ENCODE measurements around the gene FRG2B. TPM values are rescaled to one million over a fixed set of nuclear protein-coding genes. Genes with fewer than 3 reads are reported as not detected.

FRG2B gene
- total RNA-seq, 1 donor from 2014 or later, result not detected

Other genes starting within 250 kb of the FRG2B start
- 12.7 TPM for gene PAOX, start 247.5 kb downstream of the FRG2B start, total RNA-seq (ENCODE audit: unreplicated experiment)
- 76.4 TPM for gene MTG1, start 232.6 kb downstream of the FRG2B start, total RNA-seq (ENCODE audit: unreplicated experiment)
- gene SPRN, start 202.2 kb downstream of the FRG2B start, total RNA-seq (ENCODE audit: unreplicated experiment), result 2.0 TPM
- 3.8 TPM for gene SCART1, start 172.8 kb downstream of the FRG2B start, total RNA-seq (ENCODE audit: unreplicated experiment)
- gene CYP2E1, start 99.4 kb downstream of the FRG2B start, total RNA-seq (ENCODE audit: unreplicated experiment), result 7.1 TPM
- 0.78 TPM for gene SYCE1, start 61.2 kb downstream of the FRG2B start, total RNA-seq (ENCODE audit: unreplicated experiment)

Data from glutamatergic neuron (in vitro differentiated cells).